ENCODE results near the gene RFC3.
"Not testable (repeated sequence)": the region's sequence is repeated elsewhere in the genome, so short reads cannot be mapped to it uniquely, and the experiment has no call there.

RFC3 gene, protein sequence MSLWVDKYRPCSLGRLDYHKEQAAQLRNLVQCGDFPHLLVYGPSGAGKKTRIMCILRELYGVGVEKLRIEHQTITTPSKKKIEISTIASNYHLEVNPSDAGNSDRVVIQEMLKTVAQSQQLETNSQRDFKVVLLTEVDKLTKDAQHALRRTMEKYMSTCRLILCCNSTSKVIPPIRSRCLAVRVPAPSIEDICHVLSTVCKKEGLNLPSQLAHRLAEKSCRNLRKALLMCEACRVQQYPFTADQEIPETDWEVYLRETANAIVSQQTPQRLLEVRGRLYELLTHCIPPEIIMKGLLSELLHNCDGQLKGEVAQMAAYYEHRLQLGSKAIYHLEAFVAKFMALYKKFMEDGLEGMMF

DNA sequence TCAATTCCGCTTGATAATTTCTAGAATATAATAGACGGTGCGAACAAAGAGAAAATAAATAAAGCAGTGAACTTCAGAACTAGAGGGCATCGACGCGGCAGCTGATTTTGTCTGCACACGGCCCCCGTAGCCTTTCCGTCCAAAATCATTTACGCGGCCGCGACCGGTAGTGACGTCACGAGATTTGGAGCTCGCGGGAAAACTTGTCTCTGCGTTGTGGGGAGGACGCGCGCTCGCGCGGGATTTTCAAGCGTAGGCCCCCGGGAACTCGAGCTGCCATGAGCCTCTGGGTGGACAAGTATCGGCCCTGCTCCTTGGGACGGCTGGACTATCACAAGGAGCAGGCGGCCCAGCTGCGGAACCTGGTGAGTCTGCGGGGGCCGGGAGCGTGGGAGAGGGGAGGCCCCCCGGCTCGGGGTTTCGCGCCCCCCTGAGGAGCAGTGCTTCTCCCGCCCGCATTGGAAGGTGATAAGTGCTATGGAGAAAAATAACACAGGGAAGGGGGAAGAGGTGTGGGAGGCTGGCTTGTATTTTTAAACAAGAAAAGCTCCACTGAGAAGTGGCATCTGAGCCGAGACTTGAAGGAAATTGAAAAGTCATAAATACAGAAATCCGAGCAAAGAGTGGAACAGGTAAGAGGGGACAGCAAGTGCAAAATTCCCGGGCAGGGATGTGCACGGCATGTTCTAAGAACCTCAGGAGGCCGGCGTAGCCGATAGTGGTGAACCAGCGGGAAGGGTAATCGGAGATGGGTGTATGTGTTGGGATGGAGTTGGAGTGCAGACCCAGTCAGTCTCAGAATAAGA is at the start of gene RFC3:
Gene RFC3 (plus strand): TSS at position 249 of the 806 bp plus-strand sequence. CDS start 30 bp downstream, at position 279.
- DNase-seq: peak; percentile 87 to 88

DNA sequence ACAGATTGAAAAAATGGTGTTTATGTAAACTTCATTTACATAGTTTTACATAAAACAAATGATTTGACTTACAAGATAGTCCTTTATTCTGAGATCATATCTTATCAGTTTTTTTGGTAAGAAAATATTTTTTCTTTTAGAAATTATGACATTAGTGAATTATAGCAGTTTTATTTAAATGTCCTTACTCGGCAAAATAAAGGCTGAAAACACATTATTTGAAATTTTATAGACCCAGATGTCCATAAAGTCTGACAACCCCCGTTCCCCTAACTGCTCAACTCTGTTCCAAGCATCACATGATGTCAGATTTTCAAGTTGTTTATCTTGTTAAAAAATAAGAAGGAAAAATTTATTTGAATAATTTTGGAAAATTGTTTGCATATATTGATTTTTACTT is 46.7 kb upstream of the RFC3 start:
- no peak for DNase-seq

DNA sequence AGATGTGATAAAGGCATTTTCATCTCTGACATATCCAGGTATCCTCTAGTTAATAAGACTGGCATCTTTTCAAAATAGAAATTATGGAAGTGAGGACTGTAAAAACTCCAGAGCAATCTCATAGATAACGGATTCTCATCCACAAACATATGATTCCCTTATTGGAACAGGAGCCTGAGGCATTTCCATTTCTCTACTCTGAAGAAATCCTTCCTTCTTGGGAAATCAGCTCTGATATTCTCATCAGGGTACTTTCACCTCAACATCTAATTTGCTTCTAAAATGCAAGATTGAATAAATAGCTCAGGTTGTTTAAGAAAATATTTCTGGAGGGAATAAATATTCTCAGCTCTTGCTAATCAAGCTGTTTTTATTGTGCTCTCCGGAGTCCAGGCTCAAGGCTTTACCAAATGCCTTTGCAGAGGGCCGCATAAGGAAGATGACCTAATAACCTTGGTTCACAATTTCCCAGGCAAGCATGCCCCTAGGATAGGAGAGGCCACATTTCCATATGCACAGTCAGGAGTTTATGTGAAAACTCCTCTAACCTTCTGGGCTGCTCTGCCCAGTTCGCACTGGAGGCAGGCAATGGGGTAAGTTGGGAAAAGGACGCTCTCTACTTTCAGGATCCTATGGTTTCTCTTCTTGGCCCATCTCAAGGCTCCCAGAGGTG is 44.0 kb upstream of the RFC3 start:
- DNase-seq: no peak

DNA sequence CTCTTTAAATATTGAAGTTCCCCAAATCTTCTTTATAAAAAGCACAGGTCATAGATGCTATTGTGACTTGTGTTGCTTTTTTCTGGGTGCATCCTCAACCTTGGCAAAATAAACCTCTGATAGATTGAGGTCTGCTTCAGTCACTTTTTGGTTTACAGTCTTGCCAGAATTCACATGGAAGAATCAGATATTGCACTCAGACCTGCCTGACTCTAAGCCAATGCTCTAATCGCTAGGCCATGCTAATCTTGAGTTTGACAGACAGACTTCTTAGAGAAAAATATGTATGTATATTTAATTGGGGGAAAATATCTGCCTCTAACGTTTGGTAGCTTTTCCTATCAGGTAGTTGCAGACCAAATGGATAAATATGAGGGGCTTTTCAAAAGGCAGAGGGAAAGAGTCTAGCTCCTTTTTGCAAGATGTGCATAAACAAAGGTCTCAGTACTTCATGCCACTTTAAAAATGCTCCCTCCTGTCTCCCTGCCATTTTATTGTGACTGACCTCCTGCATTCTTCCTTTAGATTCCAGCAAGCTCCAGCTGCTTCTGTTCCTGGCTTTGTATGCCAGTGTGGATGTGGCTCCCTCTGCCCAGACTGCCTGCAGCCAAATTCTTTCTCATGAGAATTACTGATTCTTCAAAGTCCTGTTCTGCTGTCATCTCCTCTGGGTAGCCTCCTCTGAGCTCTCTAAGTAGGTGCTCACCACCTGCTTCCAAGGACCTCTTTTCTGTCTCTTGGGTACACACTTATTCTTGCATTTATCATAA is 42.4 kb upstream of the RFC3 start:
- no peak for DNase-seq

DNA sequence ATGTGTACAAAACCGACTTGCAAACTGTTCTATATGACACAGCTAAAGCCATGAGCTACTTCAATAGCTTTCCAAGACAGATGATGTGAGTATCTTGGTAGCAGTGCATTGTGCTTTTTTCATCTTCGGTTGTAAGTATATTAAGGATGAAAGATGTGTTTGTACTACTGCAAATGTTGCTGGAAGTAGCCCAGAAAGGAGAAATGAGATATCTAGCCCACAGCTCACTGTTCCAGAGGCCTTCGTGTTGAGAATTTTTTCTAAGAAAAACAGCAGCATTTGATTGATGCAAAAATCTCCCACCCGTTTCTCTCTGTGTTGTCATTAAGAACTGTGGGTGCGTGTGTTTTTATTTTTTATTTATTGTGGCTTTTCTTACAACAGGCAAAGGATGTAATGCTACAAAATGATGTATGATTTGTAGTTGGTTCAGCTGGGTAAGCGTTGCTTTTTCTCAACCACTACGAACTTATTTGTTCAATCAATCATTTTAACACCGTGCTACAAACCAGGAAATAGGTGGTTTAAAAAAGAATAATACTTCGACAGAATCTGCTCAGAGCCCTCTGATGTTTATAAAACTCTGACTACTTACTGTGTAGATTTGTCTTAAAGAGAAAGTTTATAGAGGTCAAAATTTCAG is 41.6 kb upstream of the RFC3 start:
- no peak for DNase-seq

DNA sequence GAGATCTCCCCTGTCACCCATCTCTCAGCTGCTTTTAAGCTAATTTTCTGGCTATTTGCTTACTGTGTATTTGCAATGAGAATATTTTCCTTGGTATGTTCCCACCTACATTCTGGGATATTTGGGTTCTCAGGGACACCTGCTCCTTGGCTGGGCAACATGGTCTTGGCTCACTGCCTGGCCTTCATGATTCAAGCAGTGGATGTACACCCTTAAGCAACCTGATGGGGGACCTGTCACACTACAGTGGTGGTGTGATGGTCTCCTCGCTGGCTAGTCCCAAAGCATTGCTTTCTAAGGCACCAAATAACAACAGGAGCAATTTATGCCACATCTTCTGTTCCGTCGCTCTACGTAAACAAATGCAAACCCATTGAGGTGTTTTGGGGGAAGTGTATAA is 35.3 kb upstream of the RFC3 start:
- no peak for DNase-seq

DNA sequence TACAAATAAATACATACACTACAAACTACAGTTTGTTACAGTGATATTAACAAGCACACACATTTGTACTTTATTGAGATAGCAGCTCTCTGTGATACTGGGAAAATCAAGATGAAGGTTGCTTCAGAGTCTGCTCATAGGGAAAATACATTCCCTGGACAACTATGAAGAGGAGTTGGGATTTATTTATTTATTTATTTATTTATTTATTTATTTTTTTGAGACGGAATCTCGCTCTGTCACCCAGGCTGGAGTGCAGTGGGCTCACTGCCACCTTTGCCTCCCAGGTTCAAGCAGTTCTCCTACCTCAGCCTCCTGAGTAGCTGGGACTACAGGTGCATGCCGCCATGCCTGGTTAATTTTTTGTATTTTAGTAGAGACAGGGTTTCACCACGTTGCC is 34.7 kb upstream of the RFC3 start:
- not testable (repeated sequence) for DNase-seq

DNA sequence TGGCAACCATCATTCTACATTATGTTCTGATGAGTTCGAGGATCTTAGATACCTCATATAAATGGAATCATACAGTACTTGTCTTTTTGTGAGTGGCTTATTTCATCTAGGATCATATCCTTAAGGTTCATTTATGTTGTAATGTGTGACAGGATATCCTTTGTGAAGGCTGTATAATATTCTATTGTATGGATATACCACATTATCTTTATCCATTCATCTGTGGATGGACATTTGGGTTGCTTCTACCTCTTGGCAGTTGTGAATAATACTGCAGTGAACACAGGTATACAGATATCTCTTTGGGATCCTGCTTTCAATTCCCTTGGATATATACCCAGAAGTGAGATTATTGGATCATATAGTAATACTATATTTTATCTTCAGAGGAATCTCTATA is 33.2 kb upstream of the RFC3 start:
- no peak for DNase-seq

DNA sequence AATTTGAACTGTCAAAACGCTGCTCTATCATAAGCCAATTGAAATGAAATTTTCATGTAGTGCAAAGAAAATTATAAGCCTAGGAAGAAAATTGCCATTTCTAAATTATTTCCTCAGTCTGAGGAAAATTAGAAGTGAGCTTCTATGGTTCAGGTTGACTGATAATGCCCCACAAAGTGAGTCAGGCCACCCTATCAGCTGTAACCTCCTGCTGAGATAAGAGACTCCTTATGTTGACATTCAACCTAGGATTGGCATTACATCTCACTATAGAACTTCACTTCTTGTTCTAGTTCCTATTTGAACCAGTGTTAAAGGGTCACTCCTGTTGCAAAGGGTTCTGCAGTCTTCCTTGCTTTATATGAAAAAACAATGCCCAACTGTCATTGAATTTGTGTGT is 32.6 kb upstream of the RFC3 start:
- no peak for DNase-seq

DNA sequence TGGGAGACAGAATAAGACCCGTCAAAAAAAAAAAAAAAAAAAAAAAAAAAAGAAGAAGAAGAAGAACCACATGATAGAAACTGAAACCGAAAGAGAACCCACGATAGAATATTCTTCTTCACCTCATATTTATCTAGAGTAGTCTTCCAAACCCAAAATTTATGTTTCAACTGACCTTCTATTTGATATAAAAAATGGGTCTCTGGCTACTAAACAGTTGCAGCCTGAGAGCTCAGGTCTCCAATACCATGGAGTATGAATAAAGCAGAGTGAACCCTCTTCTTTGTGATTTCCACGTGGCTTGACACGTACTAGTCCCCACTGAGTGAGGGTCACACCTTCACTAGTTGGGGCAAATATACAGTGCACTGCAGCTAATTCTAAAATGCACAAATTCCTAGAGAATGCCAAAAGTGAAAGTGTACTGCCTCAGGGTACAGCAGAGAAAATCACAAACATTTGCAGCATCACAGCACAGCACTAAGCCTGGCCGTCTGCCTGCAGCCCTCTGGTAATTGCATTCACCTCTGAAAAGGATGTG is 30.8 kb upstream of the RFC3 start:
- peak in 1 of 2 experiments; percentile 1 for DNase-seq

DNA sequence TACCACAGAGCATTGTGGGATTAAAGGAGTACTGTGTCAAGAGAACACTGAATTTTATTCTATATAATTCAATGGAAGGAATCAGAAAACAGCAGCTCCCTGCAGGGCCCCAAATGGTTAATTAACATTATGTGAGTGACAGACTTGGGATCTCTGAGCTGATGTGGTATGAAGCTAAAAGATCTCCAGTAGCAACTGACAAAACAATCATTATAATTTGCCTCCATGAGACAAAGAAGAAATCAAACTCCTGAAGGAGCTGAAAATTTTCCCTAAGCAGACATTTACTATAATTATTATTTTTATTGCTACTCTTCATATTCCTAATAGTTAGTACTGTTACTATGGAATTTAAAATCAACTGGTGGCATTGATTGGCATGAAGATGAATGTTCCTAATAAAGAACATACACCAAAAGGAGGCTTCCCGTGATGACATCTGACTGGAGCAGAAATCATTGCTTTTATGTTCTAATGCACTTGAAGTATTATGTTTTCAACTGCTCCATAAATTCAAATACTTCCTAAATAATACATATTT is 28.8 kb upstream of the RFC3 start:
- no peak for DNase-seq

DNA sequence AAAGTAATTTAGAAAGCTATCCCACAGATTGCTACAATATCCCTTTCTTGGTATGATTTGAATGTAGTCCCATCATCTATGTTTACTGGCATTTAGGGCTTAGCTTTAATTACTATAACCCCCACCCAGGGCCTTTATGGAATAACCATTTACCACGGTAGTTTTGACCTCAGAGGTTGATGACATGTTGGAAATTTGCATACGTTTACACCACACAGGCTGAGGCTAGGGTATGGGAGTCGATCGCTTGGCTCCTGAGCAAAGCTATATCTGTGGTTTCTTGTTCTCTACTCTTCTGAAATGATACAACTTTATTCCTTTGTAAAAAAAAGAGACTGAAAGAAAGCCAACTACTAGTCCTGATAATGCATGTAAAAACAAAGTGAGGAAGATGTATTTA is 28.2 kb upstream of the RFC3 start:
- DNase-seq: no peak

DNA sequence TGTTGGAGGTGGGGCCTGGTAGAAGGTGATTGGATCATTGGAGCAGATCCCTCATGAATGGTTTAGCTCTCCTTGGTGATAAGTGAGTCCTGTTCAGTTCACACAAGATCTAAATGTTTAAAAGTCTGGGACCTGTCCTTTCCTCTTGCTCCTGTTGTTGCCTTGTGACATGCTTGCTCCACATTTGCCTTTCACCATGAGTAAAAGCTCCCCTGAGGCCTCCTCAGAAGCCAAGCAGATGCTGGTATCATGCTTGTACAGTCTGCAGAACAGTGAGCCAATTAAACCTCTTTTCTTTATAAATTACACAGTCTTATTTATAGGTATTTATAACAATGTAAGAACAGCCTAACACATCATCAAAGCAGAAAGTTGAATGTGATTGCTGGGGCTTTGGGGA is 24.2 kb upstream of the RFC3 start:
- no peak for DNase-seq

DNA sequence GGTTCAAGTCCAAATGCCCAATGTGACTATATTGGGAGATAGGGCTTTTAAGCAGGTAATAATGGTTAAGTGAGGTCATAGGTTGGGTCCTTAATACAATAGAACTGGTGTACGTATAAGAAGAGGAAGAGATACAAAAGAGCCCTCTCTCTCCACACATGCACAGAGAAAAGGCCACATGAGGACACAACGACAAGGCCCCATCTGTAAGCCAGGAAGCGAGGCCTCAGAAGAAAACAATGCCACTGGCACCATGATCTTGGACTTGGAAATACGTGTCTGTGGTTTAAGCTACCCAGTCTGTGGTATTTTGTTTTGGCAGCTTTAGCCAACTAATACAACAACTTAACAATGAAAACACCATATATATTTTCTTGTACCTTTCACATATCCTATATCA is 23.4 kb upstream of the RFC3 start:
- DNase-seq: no peak

DNA sequence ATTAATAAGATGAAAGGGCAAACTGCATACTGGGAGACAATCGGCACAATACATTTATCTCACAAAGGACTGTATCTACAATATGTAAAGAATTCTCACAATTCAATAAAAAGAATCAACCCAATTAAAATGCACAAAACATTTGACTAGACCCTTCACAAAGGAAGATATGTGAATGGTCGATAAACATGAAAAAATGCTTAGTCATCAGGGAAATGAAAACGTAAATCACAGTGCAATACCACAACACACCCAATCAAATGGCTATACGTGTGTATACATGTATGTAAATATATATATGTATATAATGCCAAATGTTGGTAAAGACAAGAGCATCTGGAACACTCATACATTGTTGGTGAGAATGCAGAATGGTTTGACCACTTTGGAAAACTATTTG is 21.9 kb upstream of the RFC3 start:
- no peak for DNase-seq

DNA sequence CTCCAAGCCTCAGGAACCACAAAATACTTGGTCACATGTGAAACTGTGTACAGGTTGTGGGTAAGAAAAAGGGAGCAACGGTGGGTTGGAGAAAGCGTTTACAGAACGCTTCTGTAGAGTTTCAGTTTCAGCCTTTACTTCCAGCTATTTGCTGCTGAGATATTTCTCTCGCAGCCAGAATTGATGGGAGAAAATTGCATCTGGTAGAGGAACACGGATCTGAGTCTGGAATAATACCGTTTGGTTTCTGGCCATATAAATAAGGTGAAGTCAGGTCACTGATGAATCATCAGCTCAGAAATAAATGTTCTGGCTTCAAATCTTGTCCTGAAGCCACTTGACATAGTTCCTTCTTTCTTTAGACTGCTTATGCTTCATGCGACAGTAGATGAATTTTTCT is 20.3 kb upstream of the RFC3 start:
- DNase-seq: no peak

DNA sequence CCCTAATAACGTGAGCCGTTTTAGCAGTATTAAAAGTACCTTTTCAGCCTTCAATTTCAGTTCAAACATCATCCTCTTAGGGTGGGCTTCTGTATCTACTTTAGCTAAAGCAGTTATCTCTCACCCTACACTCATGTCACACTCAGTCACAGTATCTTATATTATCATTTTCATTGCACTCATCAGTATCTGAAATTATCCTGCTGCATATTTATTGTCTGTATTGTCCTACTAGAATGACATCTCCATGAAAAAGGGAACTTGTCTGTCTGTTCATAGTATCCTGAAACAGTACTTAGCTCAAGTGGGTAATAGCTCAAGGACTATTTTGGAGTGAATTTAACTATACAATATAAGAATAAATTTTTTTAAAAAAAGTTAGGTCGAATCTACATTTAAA is 19.9 kb upstream of the RFC3 start:
- DNase-seq: no peak

DNA sequence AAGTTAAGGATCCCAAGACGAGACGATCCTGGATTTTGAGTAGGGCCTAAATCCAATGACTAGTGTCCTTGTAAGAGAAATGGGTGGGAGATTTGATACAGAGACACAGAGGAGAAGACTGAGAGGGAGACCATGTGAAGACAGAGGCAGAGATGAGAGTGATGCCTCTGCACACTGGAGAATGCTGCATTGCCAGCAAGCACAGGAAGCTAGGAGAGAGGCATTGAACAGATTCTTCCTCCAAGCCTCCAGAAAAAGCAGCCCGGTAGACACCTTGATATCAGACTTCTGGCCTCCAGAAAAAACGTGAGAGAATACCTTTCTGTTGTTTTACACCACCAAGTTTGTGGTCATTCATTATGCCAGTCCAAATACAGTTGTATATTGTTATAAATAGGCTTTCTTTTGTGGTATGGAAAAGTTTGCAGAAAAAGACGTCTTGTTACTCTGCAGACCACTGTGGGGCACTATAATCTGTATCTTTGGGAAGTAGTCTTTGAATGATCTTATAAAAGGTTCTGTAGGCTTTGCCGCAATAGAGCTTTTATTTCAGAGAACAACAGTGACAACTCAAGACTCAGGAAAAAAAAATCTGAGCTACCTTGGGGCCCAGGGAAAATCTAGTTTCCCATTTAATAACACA is 17.9 kb upstream of the RFC3 start:
- no peak for DNase-seq

DNA sequence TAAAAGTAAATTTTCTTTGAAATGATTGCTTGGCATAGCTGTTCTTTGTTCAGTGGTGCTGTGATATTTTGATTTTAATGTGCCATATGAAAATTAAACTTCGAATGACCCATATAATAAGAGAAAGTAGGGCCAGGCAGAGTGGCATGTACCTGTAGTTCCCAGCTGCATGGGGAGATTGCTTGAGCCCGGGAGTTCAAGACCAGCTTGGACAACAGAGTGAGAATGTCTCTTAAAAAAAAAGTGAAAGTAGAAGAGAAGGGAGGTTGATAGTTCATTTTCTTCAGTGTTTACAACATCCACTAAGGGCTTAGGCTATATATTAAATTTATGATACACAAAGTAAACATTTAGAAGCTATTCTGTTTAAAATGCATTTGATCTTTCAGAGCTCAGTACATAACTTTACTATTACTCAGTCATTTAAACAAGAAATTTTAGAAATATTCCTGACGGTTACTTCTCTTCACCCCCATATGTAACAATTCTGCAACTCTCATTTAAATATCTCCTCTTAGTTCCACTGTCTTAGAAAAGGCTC is 17.2 kb upstream of the RFC3 start:
- no peak for DNase-seq

DNA sequence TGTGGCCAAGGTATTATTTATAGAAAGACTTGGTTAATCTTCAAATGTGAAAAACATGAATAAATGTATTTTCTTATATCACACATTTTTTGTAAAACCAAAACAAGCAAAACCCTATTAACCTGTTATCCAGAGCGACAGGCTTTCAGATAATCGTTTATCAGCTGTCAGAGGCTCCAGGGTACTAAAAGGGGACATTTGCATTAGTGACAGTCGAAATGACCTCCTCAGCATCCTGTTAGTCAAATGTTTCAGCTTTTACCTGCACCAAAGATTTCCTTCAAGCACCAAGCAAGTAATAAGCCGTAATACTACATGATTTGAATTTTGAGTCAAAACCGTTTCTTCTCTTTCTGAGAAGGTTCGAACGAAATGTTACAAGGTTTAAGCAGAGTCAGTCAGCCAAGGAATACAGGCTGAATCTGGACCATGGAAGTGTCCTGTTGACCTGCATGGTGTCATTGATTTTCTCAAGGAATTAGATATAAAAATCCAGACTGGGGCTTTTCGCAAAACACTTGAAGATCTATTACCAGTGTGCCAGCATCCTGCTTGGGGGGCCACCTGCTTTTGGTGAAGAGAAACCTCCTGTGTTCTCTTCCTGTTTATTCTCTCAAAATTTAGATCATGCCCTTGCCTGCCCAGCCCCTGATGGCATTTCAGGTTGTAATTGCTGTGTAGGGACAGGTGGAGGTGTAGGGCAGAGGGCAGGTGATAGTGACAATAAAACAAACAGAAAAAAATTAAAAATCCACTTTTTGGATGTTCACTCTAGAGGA is 11.3 kb upstream of the RFC3 start:
- no peak for DNase-seq
